ENCODE results near the gene AMN1.
A peak's percentile ranks its signal among the peaks of the same experiment; 100 is the strongest.
"Not testable (repeated sequence)": the region's sequence is repeated elsewhere in the genome, so short reads cannot be mapped to it uniquely, and the experiment has no call there.

AMN1 gene

GRCh38 chr12:31728917-31729640, at the start of gene AMN1:
Gene AMN1, minus strand, starts transcription at chr12:31729021. Its CDS starts 13 bp downstream, at chr12:31729008.
- peak; percentile 95 for DNase-seq (ENCODE audit: low spot score)

DNA sequence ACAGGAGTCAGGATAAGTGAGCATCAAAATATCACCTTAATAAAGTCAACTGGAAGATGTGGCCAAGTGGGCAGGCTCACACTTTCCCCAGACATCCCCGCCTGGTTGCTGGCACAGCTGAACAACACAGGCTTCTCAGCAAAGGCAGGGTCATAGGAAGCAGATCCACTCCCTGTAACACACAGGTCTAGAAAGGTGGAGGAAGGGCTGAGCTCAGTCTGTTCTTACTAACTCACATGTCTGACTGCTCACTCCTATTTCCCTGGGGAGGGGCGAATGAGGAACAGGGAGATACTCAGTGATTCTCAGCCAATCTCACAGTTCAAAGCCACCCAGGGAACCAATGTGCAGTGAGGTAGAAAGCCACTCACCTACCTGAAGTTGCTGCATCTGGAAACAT, 45.0 kb upstream of the AMN1 start:
- DNase-seq (ENCODE audit: low spot score), result peak; percentile 70

GRCh38 chr12:31773223-31773750, 44.5 kb upstream of the AMN1 start:
- DNase-seq (ENCODE audit: low spot score), result peak; percentile 87

DNA sequence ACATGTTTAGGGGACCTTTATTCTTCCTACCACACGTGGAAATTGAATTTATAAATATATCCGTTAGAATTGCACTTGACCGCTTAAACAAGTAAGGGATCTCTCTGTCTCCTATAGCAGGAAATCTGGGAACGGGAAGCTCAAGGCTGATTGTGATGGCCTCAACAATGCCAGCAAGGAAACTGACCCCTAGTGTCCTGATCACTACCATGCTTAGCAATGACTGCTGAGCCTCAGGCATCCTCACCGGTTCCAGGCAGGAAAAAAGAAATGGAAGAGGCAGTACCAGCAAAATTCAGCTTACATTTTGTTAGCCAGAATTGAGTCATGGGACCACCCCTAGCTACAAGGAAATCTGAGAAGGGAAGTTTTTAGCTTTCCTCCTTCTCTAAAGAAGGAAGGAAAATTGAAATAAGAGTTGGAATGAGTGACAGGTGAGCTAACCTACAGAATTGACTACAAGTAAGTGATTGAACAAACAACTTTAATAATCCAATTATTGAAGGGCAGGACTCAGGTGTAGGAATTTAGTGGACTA, 43.9 kb upstream of the AMN1 start:
- peak; percentile 58 for DNase-seq (ENCODE audit: low spot score)

DNA sequence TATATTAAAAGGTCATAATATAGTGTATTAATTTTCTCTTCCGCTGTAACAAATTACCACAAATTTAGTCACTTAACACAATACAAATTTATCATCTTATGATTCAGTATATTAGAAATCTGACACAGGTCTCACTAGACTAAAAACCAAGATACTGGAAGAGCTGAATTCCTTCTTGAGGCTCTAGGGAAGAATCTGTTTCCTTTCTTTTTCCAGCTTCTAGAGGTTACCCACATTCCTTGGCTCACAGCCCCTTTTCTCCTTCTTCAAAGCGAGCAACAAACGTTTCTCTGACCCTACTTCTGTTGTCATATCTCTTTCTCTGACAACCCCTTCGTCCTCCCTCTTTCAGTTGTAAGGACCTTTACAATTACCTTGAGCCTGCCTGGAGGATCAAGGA, 43.4 kb upstream of the AMN1 start:
- no peak for DNase-seq (ENCODE audit: low spot score)

DNA sequence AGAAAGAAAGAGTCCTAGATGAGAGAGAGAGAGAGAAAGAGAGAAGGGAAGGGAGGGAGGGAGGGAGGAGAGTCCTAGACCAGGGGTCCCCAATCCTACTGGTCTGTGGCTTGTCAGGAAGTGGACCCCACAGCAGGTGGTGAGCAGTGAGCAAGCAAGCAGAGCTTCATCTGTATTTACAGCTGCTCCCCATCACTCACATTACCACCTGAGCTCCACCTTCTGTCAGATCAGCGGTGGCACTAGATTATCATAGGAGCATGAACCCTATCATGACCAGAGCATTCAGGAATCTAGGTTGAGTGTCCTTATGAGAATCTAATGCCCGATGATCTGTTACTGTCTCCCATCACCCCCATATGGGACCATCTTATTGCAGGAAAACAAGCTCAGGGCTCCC, 39.2 kb upstream of the AMN1 start:
- DNase-seq (ENCODE audit: low spot score), result no peak

DNA sequence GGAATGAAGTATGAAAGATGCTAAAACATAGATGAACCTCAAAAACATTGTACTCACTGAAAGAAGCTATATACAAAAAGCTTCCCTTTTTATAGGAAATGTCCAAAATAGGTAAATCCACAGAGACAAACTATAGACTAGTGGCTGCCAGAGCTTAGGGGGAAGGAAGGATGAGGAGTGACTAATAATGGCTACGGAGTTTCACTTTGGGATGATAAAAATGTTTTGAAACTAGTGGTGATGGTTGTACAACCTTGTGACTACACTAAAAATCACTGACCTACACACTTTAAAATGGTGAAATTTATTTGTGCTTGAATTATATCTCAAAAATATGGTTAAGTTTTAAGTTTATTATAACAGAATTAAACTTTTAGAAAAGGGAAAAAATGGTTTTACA, 37.1 kb upstream of the AMN1 start:
- no peak for DNase-seq (ENCODE audit: low spot score)

GRCh38 chr12:31759632-31760459, 31.0 kb upstream of the AMN1 start:
- DNase-seq (ENCODE audit: low spot score), result no peak

GRCh38 chr12:31758297-31758696, 29.5 kb upstream of the AMN1 start:
- DNase-seq (ENCODE audit: low spot score), result not testable (repeated sequence)

DNA sequence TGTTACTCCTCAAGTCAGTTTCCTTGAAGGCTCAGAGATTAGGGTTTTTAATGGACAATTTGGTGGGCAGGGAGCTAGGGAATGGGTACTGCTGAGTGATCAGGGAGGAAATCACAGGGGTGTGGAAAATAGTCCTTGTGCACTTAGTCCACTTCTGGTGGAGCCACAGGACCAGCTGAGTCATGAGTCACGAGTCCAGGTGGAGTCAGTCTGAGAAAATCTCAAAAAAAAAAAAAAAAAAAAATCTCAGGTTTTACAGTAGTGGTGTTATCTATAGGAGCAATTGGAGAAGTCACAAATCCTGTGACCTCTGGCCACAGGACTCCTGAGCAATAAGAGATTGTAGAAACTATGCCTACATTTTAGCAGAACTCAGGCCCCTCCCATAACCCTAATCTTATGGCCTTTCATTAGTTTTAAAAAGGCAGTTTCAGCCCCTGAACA, 28.2 kb upstream of the AMN1 start:
- no peak for DNase-seq (ENCODE audit: low spot score)

GRCh38 chr12:31752450-31752849, 23.6 kb upstream of the AMN1 start:
- no peak for DNase-seq (ENCODE audit: low spot score)

DNA sequence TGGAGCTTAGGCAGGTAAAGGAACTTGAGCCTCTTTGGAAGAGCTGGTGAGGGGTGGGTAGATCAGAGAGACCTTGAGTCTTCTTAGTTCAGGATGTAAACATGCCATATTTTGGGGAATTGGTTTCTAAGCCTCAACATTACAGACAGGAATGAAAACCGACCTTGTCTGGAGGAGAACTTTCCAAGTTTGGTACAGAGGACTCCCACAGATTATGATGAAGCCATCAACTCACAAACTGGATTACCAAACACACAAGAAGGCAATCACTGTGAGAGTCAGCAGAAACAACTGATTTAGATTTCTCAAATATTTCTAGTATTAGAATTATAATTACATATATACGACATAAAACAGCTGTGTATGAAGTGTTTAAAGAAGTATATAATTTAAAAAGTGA, 22.3 kb upstream of the AMN1 start:
- no peak for DNase-seq (ENCODE audit: low spot score)

DNA sequence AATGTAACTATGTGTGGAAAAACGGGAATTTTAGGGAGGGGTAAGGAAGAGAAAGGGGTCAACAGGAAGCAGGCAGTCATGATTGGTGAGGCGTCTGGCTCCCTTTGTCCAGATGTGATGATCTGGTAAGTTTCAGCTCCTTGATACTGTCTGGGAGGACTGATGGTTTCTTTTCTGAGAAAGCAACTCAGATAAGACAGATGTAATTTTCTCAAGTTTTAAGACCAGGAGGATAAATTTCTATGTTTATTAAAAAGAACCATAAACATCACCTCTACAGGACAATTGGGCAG, 21.9 kb upstream of the AMN1 start:
- no peak for DNase-seq (ENCODE audit: low spot score)

DNA sequence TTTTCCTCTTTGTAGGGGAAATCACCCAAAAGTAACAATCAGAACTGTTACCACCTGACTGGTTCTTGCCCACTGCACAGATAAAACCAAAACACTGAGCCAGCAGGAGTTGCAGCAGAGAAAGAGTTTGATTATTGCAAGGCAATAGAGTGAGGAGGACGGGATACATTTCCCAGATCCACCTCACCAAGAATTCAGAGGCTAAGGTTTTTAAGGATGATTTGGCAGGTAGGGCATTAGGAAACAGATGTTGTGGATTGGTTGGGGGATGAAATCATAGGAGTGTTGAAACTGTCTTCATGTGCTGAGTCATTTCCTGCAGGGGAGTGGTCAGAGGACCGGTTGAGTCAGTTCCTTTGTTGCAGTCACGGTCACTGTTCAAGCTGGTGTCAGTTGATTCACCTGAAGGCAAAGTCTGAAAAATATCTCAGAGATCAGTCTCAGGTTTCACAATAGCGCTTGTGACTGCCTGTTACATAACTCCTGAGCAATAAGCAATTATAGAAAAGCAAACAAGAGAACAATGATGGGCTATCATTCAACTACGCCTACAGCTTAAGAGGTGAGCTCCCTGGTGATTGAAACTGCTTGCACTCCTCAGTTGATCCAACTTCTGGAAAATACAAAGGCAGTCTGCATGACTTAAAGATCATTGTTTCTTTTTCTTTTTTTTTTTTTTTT, 20.3 kb upstream of the AMN1 start:
- peak; percentile 77 for DNase-seq (ENCODE audit: low spot score)

DNA sequence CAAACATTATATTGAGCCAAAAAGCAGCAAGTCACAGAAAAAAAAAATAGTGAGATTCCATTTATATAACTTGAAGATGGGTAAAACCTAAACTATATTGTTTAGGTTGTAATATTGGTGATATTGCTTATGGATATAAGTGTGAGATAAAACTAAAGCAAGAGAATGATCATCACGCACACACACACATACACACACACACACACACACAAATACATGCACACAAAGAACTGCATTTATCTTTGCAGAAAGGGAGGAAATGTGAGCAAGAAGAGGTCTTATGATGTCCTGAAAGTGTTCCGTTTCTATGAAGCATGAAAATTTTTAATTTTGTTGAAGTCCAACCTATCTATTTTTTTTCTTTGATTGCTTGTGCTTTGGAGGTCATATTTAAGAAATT, 16.4 kb upstream of the AMN1 start:
- DNase-seq (ENCODE audit: low spot score), result no peak

GRCh38 chr12:31744363-31744762, 15.5 kb upstream of the AMN1 start:
- not testable (repeated sequence) for DNase-seq (ENCODE audit: low spot score)

DNA sequence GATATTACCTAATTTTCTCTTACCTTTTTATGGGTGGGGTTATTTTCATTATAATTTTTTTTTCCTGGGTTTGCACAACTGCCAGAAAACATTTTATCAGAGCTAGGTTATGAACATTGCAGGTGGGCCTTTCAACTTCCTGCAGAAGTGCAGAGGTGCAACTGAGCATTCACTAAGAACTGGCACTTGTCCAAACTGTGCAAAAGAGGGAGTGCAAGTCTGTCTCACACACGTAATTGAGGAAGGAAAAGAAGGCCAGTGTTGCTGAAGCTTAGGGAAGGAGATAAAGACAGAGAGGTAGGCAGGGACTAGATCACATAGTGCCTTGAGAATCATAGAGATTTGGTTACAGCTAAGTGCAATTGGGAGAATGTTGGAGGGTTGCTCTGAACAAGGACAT, 14.1 kb upstream of the AMN1 start:
- no peak for DNase-seq (ENCODE audit: low spot score)

DNA sequence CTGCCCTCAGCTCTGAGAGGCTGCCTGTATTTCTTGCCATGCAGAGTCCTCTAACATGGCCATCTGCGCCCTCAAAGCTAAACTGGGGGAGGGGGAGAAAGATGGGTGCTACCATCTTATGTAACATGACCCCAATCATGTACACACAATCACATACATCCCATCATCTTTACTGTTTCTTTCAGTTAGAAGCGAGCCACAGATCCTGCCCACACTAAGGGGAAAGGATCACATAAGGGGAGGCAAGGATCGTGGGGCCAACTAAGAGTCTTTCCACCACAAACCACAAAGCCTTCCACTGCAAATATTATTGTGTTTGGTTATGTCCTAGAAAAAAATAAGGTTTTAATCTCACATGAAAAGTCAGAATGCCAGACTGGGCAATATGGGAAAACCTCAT, 11.8 kb upstream of the AMN1 start:
- DNase-seq (ENCODE audit: low spot score), result no peak

DNA sequence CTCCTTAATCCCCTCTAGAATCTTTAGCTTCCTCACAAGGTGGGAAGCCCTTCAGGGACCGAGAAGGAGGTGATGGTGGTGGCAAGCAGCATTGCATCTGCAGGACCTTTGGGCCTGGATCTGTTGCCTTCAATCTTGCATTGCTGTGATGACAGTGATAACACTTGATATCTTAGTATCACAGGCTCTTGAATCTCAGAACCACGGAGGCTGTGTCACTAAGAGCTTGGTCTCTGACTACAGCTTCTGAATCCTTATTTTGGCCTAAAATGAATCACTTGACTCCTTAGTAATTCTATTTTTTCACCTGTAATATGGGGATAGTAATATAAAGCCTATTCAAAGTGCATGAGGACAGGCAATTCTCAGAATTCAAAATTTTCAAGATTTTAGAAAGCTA, 8.9 kb upstream of the AMN1 start:
- no peak for DNase-seq (ENCODE audit: low spot score)

- DNase-seq (ENCODE audit: low spot score), result no peak
Measured at GRCh38 chr12:31737345-31737744, 8.5 kb upstream of the AMN1 start.

DNA sequence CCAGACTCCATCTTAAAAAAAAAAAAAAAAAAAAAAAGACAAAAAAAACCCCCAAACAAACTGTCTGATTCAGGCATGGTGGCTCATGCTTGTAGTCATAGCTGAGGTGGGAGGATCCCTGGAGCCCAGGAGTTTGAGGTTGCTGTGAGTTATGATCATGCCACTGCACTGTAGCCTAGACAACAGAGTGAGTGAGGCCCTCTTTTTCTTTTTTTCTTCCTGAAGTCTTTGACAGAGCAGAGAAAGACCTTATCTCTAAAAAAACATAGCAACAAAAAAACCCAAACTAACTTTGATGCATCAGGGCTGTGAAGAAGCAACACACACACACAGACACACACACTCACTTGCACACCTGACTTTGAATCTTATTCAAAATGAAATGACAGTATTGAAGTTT, 7.7 kb upstream of the AMN1 start:
- DNase-seq (ENCODE audit: low spot score), result no peak

Measured in HuH-7 (cell line).